Coronary artery (tissue), 2 donors: Measurements from ENCODE around the gene ST6GALNAC3.
"Not testable (repeated sequence)": the region's sequence is repeated elsewhere in the genome, so short reads cannot be mapped to it uniquely, and the experiment has no call there.

Source experiments
- DNase-seq: peaks from one replicate; pipeline ENCODE4 v3.0.0-alpha.2; 2017; ENCODE audit warnings: low spot score
- H3K27ac ChIP-seq, 2 donors: fragments of 200-600 bp; sonication (generic); one replicate each; pipeline ENCODE4 v1.5.1; 2016 to 2019
- H3K4me3 ChIP-seq: fragments of 200-600 bp; sonication (generic); 2 replicates; pipeline ENCODE4 v1.5.1; 2016; ENCODE audit warnings: mild to moderate bottlenecking, moderate library complexity
- TF ChIP-seq, protein P1 (sequence below): fragments of 200-600 bp; sonication (generic); IDR thresholded peaks from one replicate; pipeline ENCODE4 v1.5.1; 2019; ENCODE audit warnings: antibody characterized with exemption

ST6GALNAC3 gene

GRCh38 chr1:76232666-76233065 is 158.1 kb downstream of the ST6GALNAC3 start:
- Histone ChIP-seq H3K27ac (no peak overlapping the region), H3K4me3 (no peak overlapping the region)
- no peak for DNase-seq
- TF ChIP-seq, protein P1, sequence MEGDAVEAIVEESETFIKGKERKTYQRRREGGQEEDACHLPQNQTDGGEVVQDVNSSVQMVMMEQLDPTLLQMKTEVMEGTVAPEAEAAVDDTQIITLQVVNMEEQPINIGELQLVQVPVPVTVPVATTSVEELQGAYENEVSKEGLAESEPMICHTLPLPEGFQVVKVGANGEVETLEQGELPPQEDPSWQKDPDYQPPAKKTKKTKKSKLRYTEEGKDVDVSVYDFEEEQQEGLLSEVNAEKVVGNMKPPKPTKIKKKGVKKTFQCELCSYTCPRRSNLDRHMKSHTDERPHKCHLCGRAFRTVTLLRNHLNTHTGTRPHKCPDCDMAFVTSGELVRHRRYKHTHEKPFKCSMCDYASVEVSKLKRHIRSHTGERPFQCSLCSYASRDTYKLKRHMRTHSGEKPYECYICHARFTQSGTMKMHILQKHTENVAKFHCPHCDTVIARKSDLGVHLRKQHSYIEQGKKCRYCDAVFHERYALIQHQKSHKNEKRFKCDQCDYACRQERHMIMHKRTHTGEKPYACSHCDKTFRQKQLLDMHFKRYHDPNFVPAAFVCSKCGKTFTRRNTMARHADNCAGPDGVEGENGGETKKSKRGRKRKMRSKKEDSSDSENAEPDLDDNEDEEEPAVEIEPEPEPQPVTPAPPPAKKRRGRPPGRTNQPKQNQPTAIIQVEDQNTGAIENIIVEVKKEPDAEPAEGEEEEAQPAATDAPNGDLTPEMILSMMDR, result no peak

DNA sequence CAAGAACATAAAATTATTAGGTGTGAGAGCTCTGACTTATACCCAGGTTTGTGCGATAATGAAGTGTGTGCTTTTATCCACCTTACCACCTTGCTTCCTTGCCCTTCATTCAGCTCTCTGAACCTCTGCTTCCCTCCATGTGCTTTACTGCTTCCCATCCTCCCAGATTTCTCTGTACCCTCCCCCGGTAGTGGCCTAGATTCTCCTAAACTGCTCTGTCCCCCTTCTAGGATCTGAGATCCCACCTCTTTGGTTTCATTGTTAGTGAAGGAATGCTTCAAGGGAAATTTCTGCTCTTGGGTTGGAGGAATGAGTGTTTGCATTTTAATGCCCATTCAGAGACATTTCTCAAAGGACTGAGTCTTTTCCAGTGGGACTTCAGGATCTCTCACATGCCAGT is 159.5 kb downstream of the ST6GALNAC3 start:
- DNase-seq, result no peak
- TF ChIP-seq, protein P1, result no peak

DNA sequence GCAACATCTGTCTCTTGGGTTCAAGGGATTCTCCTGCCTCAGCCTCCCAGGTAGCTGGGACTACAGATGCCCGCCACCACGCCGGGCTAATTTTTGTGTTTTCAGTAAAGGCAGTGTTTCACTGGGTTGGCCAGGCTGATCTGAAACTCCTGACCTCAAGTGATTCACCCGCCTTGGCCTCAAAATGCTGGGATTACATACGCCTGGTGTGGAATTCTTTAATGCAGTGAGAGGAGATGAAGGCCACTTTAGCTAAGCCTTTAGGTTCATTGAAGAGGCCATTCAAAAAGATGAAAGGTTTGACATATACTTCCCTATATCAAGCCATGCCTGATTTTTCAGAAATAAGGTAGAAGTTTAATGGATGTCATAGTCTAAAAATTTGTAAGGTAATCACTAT is 162.7 kb downstream of the ST6GALNAC3 start:
- no peak overlapping the region for H3K27ac ChIP-seq
- DNase-seq, result no peak
- H3K4me3 ChIP-seq, result no peak overlapping the region

More for the DNA sequence above, 159.5 kb downstream of the ST6GALNAC3 start:
- Histone ChIP-seq H3K27ac (no peak overlapping the region), H3K4me3 (no peak overlapping the region)

GRCh38 chr1:76238094-76238628 is 163.6 kb downstream of the ST6GALNAC3 start:
- H3K4me3 ChIP-seq, result no peak overlapping the region
- TF ChIP-seq, protein P1, result no peak
- DNase-seq, result no peak
- H3K27ac ChIP-seq, result no peak overlapping the region

More for the DNA sequence above, 162.7 kb downstream of the ST6GALNAC3 start:
- TF ChIP-seq, protein P1, result no peak

- Histone ChIP-seq H3K27ac (no peak overlapping the region), H3K4me3 (no peak overlapping the region)
- TF ChIP-seq, protein P1, result no peak
- DNase-seq, result no peak
These were observed 164.9 kb downstream of the ST6GALNAC3 start for GRCh38 chr1:76239470-76239918.

DNA sequence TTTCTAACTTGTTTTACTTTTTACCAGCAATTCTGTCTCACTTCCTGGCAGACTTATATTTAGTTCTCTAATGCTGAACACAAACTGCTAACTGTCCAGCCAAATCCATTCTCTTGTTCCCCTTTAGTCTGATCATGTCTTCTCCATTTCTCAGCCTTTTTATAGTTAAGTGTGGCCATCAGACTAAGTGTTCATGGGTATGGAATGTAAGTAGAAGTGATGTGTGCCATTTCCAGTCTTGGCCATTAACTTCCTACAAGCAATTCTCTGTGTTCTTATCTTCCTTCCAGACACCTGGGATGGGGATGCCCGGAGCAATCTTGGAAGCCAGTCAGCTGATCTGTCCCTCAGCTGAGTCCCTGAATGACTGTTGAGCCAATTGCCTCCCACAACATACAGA is 165.8 kb downstream of the ST6GALNAC3 start:
- no peak for DNase-seq
- Histone ChIP-seq H3K27ac (no peak overlapping the region), H3K4me3 (no peak overlapping the region)
- TF ChIP-seq, protein P1, result no peak

DNA sequence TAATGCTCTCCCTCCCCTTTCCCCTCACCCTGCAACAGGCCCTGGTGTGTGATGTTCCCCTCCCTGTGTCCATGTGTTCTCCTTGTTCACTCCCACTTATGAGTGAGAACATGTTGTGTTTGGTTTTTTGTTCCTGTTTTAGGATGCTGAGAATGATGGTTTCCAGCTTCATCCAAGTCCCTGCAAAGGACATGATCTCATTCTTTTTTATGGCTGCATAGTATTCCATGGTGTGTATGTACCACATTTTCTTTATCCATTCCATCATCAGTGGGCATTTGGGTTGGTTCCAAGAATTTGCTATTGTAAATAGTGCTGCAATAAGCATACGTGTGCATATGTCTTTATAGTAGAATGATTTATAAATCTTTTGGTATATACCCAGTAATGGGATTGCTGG is 168.0 kb downstream of the ST6GALNAC3 start:
- not testable (repeated sequence) for DNase-seq, H3K4me3 ChIP-seq, H3K27ac ChIP-seq
